Measurements from ENCODE around the gene CDCA8. TPM values are rescaled to one million over a fixed set of nuclear protein-coding genes. Genes with fewer than 3 reads are reported as not detected.
A peak's percentile ranks its signal among the peaks of the same experiment; 100 is the strongest.
"Not testable (repeated sequence)": the region's sequence is repeated elsewhere in the genome, so short reads cannot be mapped to it uniquely, and the experiment has no call there.

The CDCA8 gene
- total RNA-seq, 2 donors from 2014 or later, result 7.9 to 10.2 TPM

DNA sequence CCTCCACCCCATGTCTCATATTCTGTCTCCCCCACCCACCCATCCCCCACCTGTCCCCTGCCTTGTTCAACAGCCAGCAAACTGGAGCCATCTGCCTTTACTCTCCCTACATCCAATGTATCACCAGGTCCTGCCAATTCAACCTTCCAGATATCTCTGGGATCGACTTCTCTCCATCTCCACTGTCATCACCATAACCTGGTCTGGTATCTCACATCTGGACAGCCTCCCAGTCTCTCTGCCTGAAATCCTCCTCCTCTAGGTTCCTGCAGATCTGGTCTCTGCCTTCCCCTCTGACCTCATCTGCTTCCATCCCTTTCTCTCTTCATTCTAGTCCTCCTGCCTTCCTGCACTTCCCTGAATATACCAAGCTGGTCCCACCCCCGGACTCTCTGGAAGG is 22.2 kb upstream of the CDCA8 start:
- ATAC-seq, result no peak
- DNase-seq, result no peak
- intact Hi-C loops (cut with DNase I, micrococcal nuclease), result loop anchor here in 1 of 2 donors (5.0 kb wide), 1 partner anchor 68 kb away; no protein-coding TSS in a partner anchor

DNA sequence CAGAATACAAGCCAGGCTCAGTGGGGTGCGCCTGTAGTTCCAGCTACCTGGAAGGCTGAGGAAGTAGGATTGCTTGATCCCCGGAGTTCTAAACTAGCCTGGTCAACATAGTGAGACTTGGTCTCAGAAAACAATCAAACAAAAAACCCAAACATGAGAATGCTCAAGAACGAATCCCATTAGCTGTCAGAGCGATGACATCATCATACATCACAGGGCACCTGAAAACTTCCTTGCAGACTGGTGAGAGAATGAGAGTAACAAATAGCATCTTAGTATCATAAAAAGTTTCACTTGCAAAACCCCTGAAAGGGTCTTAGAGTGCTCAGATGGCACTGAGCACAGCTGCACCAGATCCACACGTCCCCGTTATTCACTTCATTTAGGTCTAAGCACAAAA is 21.1 kb upstream of the CDCA8 start:
- DNase-seq (no peak), ATAC-seq (no peak)
- intact Hi-C loops (cut with DNase I, micrococcal nuclease), result loop anchor here in 1 of 2 donors (5.0 kb wide), 1 partner anchor 69 kb away; no protein-coding TSS in a partner anchor

- no peak for DNase-seq
- intact Hi-C loops (cut with DNase I, micrococcal nuclease), result loop anchor here in 1 of 2 donors (5.0 kb wide), 1 partner anchor 70 kb away; no protein-coding TSS in a partner anchor
- no peak for ATAC-seq
Observed at GRCh38 chr1:37672136-37672870, 20.0 kb upstream of the CDCA8 start.

DNA sequence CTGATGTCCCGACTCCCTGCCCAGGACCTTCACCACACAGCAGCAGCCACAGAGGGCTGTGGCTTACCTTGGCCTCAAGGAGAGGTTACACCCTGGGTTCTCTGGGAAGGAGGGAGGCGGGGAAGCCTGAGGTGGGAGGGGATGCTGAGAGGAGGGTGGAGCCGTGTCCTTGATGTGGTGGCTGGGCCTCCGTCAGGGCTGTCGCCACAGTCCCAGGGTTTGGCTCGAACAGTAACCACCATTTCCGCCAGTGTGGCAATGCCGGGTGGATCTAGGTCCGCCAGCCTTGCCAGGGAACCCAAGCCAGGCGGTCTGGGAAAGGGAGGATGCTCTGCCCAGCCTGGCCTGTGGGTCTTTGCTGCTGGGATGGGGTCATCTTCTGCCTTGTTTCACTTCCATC is 18.4 kb upstream of the CDCA8 start:
- DNase-seq (peak in 1 of 2 donors; percentile 24), ATAC-seq (peak; percentile 70)
- intact Hi-C loops (cut with DNase I, micrococcal nuclease), result loop anchor here in 1 of 2 donors (5.0 kb wide), 1 partner anchor 72 kb away; no protein-coding TSS in a partner anchor

- DNase-seq (no peak), ATAC-seq (no peak)
- intact Hi-C loops (cut with DNase I, micrococcal nuclease), result no loop called here
Observed at GRCh38 chr1:37676281-37677142, 15.8 kb upstream of the CDCA8 start.

- no peak for ATAC-seq
- intact Hi-C loops (cut with DNase I, micrococcal nuclease), result no loop called here
- DNase-seq, result no peak
Observed at GRCh38 chr1:37677143-37677439, 15.2 kb upstream of the CDCA8 start.

GRCh38 chr1:37677808-37678207 is 14.5 kb upstream of the CDCA8 start:
- DNase-seq (no peak), ATAC-seq (no peak)
- intact Hi-C loops (cut with DNase I, micrococcal nuclease), result no loop called here

GRCh38 chr1:37680933-37681332 is 11.4 kb upstream of the CDCA8 start:
- DNase-seq (no peak), ATAC-seq (no peak)
- intact Hi-C loops (cut with DNase I, micrococcal nuclease), result loop anchor here in 1 of 2 donors (5.0 to 10.0 kb wide), 3 partner anchors 84 to 226 kb away; partner anchors contain the start of gene GNL2

DNA sequence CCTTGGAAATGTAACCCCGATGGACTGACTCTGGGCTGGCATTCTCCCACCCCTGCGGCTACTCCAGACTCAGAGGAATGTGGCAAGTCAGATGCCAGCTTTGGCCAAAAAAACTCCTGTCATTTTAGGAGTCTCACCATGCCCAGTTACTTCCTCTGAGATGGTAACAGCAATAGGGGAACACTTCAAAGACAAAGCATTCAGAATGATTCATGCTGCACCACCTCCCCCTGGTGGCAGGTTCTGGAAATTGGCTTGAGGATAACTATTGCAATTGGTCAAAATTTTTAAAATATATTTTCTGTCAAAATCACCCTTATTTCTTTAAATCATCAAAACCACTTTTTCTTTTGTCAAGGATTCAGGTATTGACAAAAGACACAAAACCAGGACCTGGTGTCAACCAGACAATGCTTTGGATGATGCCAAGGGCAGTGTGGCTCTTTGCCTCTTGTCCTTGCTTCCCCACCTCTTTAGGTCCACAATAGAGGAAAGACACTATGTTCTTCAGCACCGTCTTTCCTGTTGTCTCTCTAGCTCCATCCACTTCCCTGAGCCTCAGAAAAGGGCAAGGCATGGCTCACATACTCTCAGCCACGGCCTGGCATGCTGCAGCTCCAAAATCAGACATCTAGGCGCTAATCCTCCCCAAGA is 9.9 kb upstream of the CDCA8 start:
- intact Hi-C loops (cut with DNase I, micrococcal nuclease), result loop anchor here in 1 of 2 donors (5.0 to 10.0 kb wide), 3 partner anchors 85 to 228 kb away; partner anchors contain the start of gene GNL2
- DNase-seq (peak in 1 of 2 donors; percentile 82), ATAC-seq (peak; percentile 75)

- not testable (repeated sequence) for ATAC-seq, DNase-seq
- intact Hi-C loops (cut with DNase I, micrococcal nuclease), result loop anchor here in 1 of 2 donors (5.0 to 10.0 kb wide), 3 partner anchors 87 to 229 kb away; partner anchors contain the start of gene GNL2
Observed at GRCh38 chr1:37684182-37684581, 8.1 kb upstream of the CDCA8 start.

GRCh38 chr1:37685722-37686121 is 6.6 kb upstream of the CDCA8 start:
- ATAC-seq, result no peak
- intact Hi-C loops (cut with DNase I, micrococcal nuclease), result loop anchor here in 1 of 2 donors (10.0 kb wide), 2 partner anchors 121 to 231 kb away; no protein-coding TSS in a partner anchor
- no peak for DNase-seq

DNA sequence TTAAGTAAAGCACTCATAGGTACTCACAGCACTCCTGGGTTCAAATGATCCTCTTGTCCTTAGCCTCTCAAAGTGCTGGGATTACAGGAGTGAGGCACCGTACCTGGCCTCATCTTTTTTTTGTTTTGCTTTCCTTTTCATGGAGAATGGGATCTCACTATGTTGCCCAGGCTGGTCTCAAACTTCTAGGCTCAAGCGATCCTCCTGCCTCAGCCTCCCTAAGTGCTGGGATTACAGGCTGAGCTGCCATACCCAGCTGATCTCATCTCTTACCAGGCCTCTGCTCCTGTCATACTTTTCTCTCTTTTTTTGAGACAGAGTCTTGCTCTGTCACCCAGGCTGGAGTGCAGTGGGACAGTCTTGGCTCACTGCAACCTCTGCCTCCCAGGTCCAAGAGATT is 4.6 kb upstream of the CDCA8 start:
- intact Hi-C loops (cut with DNase I, micrococcal nuclease), result loop anchor here in 1 of 2 donors (10.0 kb wide), 2 partner anchors 123 to 233 kb away; no protein-coding TSS in a partner anchor
- not testable (repeated sequence) for ATAC-seq, DNase-seq

DNA sequence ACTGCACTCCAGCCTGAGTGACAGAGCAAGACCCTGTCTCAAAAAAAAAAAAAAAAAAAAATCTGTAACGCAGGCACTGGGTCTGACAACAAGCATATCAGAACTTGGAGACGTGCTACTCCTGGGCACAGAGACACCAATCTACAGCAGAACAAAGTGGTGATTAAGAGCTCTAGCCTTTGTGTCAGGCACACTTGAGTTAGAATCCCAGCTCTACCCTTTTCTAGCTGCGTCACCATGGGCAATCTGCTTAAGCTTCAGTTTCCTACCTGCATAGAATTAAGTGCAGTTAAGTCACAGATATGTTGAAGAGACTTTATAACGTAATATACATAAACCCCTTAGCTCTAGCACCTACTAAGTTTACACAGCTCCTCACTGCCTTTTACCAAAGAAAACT is 3.4 kb upstream of the CDCA8 start:
- no peak for ATAC-seq
- intact Hi-C loops (cut with DNase I, micrococcal nuclease), result loop anchor here in 1 of 2 donors (10.0 kb wide), 2 partner anchors 124 to 234 kb away; no protein-coding TSS in a partner anchor
- DNase-seq, result no peak

- intact Hi-C loops (cut with DNase I, micrococcal nuclease), result no loop called here
- ATAC-seq (peak; percentile 29), DNase-seq (peak; percentile 58 to 72)
Observed at GRCh38 chr1:37691497-37692077, 729 bp upstream of the CDCA8 start.

GRCh38 chr1:37692834-37693175 is 489 bp downstream of the CDCA8 start:
- intact Hi-C loops (cut with DNase I, micrococcal nuclease), result no loop called here
- no peak for DNase-seq
- no peak for ATAC-seq

GRCh38 chr1:37697090-37697489 is 4.8 kb downstream of the CDCA8 start:
- DNase-seq (no peak), ATAC-seq (peak; percentile 80)
- intact Hi-C loops (cut with DNase I, micrococcal nuclease), result loop anchor here in 1 of 2 donors (5.0 kb wide), 1 partner anchor 105 kb away; no protein-coding TSS in a partner anchor

DNA sequence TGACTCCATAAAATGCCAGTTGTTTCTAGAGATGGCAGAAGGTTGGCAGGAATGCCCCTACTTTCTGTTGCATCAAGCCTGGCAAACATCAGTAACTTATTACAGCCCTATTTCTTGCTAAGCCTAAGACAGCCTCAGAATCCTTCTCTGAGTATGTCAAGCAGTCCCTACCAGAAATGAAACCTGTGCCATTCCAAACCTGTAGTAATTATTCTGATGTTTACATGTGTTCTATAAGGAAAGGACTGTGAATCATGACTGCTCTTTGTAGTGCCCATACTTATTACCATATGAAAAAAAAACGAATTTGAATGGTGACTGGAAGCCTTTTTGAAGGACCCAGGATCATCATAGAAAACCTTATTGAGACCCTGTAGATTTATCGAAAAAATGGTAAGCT is 5.4 kb downstream of the CDCA8 start:
- DNase-seq, result no peak
- peak; percentile 54 for ATAC-seq
- intact Hi-C loops (cut with DNase I, micrococcal nuclease), result loop anchor here in 1 of 2 donors (5.0 kb wide), 1 partner anchor 105 kb away; no protein-coding TSS in a partner anchor

DNA sequence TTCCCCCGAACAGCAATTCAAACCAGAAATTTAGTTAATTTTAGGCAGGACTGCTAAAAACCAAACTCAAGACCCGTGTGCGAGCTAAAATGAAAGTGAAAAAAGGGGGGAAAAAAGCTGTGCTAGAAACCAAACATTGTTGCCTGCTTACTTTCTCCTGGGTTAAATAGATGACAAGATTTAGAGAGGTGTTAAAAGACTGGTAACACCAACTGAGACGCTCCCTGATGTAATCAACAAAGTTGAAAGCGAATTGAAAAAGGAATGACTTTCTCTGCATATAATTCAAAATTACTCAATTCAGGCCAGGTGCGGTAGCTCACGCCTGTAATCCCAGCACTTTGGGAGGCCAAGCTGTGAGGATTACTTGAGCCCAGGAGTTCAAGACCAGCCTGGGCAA is 6.8 kb downstream of the CDCA8 start:
- no peak for DNase-seq
- ATAC-seq, result no peak
- intact Hi-C loops (cut with DNase I, micrococcal nuclease), result loop anchor here in 1 of 2 donors (5.0 kb wide), 1 partner anchor 103 kb away; no protein-coding TSS in a partner anchor
